HG03135 (cell line): ENCODE data around the gene LIN28A.
"Not testable (repeated sequence)": the region's sequence is repeated elsewhere in the genome, so short reads cannot be mapped to it uniquely, and the experiment has no call there.

Source experiments
- ATAC-seq: cut with Tn5 transposase; IDR thresholded peaks from one replicate; pipeline ENCODE4 v1.9.1; 2021; ENCODE audit warnings: mild to moderate bottlenecking, moderate library complexity; ENCODE audit not compliant: unreplicated experiment

LIN28A gene

GRCh38 chr1:26410706-26411623, at the start of gene LIN28A:
LIN28A (plus strand) TSS chr1:26410817; CDS start chr1:26410892, 75 bp downstream.
- no peak for ATAC-seq

DNA sequence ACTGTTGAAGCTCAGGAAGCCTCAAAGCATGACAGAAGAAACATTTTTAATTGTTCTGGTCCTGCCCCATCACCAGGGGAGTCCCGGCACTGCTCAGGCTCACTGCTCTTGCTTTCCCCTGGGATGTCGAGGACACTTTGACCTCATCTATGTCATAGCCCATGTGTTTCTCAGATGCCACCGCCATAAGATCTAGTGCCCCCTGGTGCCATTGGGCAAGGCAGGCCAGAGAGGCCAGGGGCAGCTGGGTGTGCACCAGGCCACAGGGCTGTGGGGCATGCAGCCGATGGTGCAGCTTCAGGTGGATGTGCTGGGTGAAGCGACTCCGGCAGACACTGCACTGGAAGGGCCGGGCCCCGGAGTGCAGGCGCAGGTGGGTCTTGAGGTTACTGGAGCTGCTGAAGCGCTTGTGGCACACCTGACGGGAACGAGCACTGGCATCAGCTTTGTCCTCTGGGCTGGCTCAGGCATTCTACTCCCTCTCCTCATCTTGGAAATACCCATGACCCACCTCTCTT, 49.0 kb upstream of the LIN28A start:
- no peak for ATAC-seq

GRCh38 chr1:26362331-26362730, 48.3 kb upstream of the LIN28A start:
- ATAC-seq: no peak

- no peak for ATAC-seq
Measured at GRCh38 chr1:26363549-26364448, 46.8 kb upstream of the LIN28A start.

GRCh38 chr1:26364956-26365355, 45.7 kb upstream of the LIN28A start:
- no peak for ATAC-seq

DNA sequence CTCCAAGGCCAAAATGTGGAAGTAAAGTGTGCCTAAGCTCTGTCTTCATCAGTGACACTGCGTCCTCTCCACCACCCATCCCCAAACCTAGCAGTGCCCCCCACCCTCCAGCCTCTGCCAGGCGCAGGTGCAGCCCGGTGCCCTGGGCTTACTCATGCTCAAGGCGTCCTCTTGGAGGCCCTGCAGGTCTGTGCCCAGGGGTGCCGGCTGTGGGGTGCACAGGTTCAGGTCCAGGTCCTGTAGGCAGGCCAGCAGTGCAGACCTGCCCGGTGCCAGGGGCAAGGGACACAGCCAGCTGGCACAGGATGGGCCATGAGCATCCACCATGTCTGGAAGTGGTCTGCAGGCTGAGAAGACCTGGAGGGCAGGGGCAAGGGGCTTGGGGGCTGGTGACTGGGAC, 43.2 kb upstream of the LIN28A start:
- ATAC-seq: no peak

GRCh38 chr1:26368006-26368405, 42.6 kb upstream of the LIN28A start:
- ATAC-seq: no peak

DNA sequence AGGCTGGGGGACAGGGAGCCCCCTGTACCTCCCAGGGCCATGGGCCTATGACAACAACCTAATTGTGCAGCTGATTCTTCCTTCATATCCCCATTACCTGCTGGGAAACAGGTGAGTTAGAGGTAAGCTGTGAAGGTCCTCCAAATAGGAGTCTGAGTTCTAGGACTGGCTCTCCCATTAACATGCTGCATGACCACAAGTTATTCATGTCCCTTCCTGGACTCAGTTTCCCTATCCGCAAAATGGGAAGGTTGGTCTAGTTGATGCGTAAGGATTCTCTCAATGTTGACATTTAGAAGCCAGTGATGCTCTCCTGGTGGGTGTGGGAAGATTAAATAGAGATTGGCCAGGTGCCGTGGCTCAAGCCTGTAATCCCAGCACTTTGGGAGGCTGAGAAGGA, 42.1 kb upstream of the LIN28A start:
- ATAC-seq: no peak

GRCh38 chr1:26370591-26371382, 39.8 kb upstream of the LIN28A start:
- ATAC-seq: no peak

GRCh38 chr1:26372039-26372438, 38.6 kb upstream of the LIN28A start:
- no peak for ATAC-seq

DNA sequence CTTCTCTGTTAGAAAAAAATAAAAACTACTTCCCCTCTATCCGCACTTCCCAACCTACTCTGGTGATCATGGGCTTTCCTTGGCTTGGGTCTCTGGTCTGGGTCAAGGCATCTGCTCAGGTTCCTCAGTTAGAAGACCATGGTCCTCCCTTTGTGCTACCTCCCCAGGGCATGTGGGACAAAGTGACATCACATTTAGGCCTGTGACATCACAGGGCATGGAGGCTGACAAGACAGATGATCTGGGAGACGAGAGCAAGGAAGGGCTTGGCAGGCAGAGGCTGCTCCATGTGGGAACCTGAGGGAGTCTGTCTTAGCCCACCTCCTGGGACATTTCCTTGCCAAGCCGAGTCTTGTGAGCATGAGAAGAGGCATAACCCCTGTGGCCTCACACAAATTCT, 38.0 kb upstream of the LIN28A start, which contains the start of gene ZNF683:
TSS of gene ZNF683 (minus strand) at position 140 of the 400 bp plus-strand sequence. CDS start 4,179 bp downstream, outside the sequence.
- ATAC-seq: not testable (repeated sequence)

DNA sequence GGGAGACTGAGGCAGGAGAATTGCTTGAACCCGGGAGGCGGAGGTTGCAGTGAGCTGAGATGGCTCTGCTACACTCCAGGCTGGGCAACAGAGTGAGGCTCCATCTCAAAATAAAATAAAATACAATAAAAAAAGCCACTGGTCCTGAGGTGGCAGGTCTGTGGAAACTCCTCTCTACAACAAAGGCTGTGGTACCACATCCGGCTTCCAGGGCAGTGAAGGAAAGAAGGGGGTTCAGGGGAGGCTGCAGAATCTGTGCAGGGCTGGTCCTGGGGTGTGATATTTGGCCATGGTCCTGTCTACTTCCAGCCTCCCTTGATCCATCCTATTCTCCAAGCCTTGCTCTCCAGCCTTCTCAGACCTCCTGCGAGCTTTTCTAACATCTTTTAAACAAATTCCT, 37.3 kb upstream of the LIN28A start:
- ATAC-seq: no peak

DNA sequence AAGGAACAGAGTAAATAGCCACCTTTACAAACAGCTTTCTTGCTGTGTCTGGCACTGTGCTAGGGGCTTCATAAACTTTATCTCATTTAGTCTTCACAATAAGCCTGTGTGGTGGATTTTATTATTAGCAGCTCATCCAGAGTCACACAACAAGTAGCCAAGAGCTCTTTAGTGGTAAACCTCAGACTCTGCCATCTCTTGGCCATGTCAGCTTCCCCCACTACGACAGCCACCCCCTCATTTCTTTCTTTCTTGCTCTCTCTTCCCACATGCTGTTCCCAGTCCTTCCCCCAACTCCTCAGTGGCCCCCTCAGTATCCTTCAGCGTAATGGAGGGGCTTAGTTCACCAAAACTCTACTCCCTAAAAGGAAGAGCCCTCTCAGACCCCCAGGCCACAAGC, 36.8 kb upstream of the LIN28A start:
- no peak for ATAC-seq

- not testable (repeated sequence) for ATAC-seq
Measured at GRCh38 chr1:26374361-26374760, 36.3 kb upstream of the LIN28A start.

- no peak for ATAC-seq
Measured at GRCh38 chr1:26375081-26375480, 35.5 kb upstream of the LIN28A start.

GRCh38 chr1:26376050-26376449, 34.6 kb upstream of the LIN28A start:
- ATAC-seq: no peak

GRCh38 chr1:26378088-26378878, 32.3 kb upstream of the LIN28A start:
- ATAC-seq: peak; percentile 70

DNA sequence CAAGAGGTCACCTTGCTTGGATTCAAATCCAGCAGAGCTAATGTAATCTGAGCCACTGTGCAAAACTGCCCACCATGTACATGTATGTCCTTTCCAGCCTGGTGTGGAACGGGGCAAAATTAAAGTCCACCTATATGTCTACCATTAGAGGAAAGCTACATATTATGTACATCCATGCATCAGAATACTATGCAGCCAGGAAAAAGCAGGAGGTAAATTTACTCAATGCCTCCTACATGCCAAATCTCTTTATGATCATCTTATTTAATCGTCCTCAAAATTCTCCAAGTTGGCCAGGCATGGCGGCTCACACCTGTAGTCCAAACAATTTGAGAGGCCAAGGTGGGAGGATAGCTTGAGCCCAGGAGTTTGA, 31.8 kb upstream of the LIN28A start:
- no peak for ATAC-seq

DNA sequence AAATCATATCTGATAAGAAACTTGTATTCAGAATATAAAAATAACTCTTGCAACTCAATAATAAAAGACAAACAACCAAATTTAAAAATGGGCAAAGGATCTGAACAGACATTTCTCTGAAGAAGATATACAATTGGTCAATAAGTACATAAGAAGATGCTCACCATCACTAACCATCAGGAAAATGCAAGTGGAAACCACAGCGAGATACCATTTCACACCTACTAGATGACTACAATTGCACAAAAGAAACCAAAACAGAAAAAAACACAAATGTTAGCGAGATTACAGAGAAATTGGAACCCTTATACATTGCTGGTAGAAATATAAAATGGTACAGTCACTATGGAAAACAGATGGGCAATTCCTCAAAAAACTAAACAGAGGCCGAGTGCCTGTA, 26.5 kb upstream of the LIN28A start:
- no peak for ATAC-seq

DNA sequence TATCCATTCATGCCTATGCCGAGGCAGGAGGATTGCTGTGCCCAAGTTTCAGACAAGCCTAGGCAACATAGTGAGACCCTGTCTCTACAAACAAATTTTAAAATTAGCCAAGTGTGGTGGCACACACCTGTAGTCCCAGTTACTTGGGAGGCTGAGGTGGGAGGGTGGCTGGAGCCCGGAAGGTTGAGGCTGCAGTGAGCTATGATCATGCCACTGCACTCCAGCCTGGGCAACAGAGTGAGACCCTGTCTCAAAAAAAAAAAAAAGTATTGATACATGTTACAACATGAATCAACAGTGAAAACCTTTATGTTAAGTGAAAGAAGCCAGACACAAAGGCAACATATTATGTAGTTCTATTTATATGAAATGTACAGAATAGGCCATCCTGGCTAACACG, 25.6 kb upstream of the LIN28A start:
- not testable (repeated sequence) for ATAC-seq
